Pancreas (tissue), 10 donors: Measurements from ENCODE around the gene TMEM201. TPM values are rescaled to one million over a fixed set of nuclear protein-coding genes. Genes with fewer than 3 reads are reported as not detected.

Source experiments
- ATAC-seq, 4 donors: fragments of 200-7000 bp; cut with Tn5 transposase; one replicate each; pipeline versions ENCODE4 v1.8.0 to v1.9.1; 2020; ENCODE audit warnings: mild to moderate bottlenecking in 4 of 4, moderate library complexity in 4 of 4
- DNase-seq, 6 donors: peaks; one replicate each; pipeline ENCODE4 v3.0.0-alpha.2; 2020
- FAIRE-seq: peaks from 2 replicates; lab custom pipeline; 2012; peaks lifted over from hg19 to GRCh38; lab: Jason Lieb, UNC
- H3K27ac ChIP-seq, 4 donors: fragments of 200-600 bp; sonication (generic); 1 replicate in 3 of 4; 2 replicates in 1 of 4; pipeline versions ENCODE4 v1.5.0 to v1.8.0; 2020
- H3K27me3 ChIP-seq, 4 donors: fragments of 200-600 bp; one replicate each; pipeline ENCODE4 v1.8.0; 2021
- H3K36me3 ChIP-seq, 3 donors: fragments of 200-600 bp; sonication (generic) in 1 of 3; one replicate each; pipeline versions ENCODE4 v1.5.0 to v1.8.0; 2020 to 2021
- H3K4me1 ChIP-seq, 3 donors: fragments of 200-600 bp; one replicate each; pipeline ENCODE4 v1.8.0; 2021
- H3K4me3 ChIP-seq, 4 donors: fragments of 200-600 bp; sonication (generic) in 2 of 4; one replicate each; pipeline versions ENCODE4 v1.5.0 to v1.8.0; 2020 to 2021
- H3K9me3 ChIP-seq, 4 donors: fragments of 200-600 bp; one replicate each; pipeline ENCODE4 v1.8.0; 2021
- WGBS, 2 donors: extraction: QIAGEN DNeasy Blood & Tissue Kit; methylation state at CpG; one replicate each; pipeline ENCODE4 v1.1.7; 2013; 5-methylcytosine and 5-hydroxymethylcytosine counted together
- intact Hi-C, 3 donors: fragments of 100-400 bp; cut with DNase I; formaldehyde crosslinking; loops; one replicate each; pipeline versions ENCODE4 v1.11.1 to v1.14.2; 2022
- polyA plus RNA-seq, 2 donors: library from polyadenylated mRNA; stranded (reverse); fragments of 200-250 nt; gene quantifications; one replicate each; pipeline ENCODE4 v1.2.3, GENCODE V29; 2013
- total RNA-seq, 6 donors: library from RNA; stranded (reverse); fragmentation: NEBNext Ultra II Directional in 4 of 6; extraction: Animal tissue kit (Norgen Biotek cat#: 25700) in 4 of 6; gene quantifications; one replicate each; pipeline versions ENCODE4 v1.2.1 to v1.2.4, GENCODE V29; 2021 to 2023
- TF ChIP-seq, protein P1 (sequence below), 4 donors: fragments of 200-600 bp; sonication (generic) in 3 of 4; IDR thresholded peaks; one replicate each; pipeline versions ENCODE4 v1.5.0 to v1.8.0; 2021; ENCODE audit warnings: antibody characterized with exemption in 4 of 4
- donor health status: healthy with polysubstance abuse.
- donor health status: DM: no; HTN: no; CAD: no; lungs with moderate emphysema.
- donor health status: DM: no; HTN: no; CAD: no.
- donor health status: control.
- donor health status: control.
- donor health status: Bipolar disorder and iron deficiency.
- donor health status: DM: yes; HTN: yes; CAD: no.
- donor health status: DM: no; HTN: no; CAD: no.
- donor health status: DM: no; HTN: no; CAD: no.
- donor health status: DM: yes; HTN: yes; CAD: no.

Gene TMEM201
- total and polyA plus RNA-seq, 8 donors = 2.9 to 7.2 (median 6.2) TPM

DNA sequence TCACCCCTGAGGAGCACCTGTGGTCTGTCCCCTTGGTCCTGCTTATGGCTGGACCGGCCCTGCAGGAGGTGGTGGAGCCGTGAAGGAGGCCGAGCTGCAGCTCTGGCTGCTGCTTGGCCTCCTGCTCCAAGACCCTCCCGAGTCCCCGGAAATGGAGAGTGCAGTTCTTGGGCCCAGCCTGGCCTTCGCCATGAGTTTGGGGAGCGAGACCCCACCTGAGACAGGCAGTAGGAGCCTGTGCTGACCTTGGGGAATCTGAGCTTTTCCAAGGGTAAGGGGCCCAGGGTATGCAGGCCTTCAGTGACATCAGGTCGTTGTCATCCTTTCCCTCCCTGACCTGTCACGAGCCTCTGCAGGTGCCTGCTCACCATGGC lies 14.1 kb downstream of the TMEM201 start:
- no peaks in the 10 kb centered on the region for H3K9me3 ChIP-seq
- no peak overlapping the region for H3K27ac ChIP-seq
- DNase-seq = peak in 1 of 6 donors; percentile 52
- intact Hi-C loops = no loop called here
- ATAC-seq = no peak
- H3K27me3 ChIP-seq = no peaks in the 10 kb centered on the region
- 94 to 98% methylated on average over 9 of the region's 9 CpGs for WGBS, 2 donors
- TF ChIP-seq, protein P1, sequence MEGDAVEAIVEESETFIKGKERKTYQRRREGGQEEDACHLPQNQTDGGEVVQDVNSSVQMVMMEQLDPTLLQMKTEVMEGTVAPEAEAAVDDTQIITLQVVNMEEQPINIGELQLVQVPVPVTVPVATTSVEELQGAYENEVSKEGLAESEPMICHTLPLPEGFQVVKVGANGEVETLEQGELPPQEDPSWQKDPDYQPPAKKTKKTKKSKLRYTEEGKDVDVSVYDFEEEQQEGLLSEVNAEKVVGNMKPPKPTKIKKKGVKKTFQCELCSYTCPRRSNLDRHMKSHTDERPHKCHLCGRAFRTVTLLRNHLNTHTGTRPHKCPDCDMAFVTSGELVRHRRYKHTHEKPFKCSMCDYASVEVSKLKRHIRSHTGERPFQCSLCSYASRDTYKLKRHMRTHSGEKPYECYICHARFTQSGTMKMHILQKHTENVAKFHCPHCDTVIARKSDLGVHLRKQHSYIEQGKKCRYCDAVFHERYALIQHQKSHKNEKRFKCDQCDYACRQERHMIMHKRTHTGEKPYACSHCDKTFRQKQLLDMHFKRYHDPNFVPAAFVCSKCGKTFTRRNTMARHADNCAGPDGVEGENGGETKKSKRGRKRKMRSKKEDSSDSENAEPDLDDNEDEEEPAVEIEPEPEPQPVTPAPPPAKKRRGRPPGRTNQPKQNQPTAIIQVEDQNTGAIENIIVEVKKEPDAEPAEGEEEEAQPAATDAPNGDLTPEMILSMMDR (IDR thresholded peaks at IDR 0.05) = no peak
- peaks cover 0 to 20% (median 9%) of the 10 kb centered on the region in 3 donors for H3K36me3 ChIP-seq
- FAIRE-seq = no peak
- no peaks in the 10 kb centered on the region for H3K4me1 ChIP-seq
- H3K4me3 ChIP-seq = no peak overlapping the region

GRCh38 chr1:9603307-9603706 lies 14.6 kb downstream of the TMEM201 start:
- ATAC-seq (no peak), DNase-seq (peak in 1 of 6 donors; percentile 55), FAIRE-seq (no peak)
- intact Hi-C loops = no loop called here
- whole genome bisulfite sequencing, 2 donors = 91% methylated on average over 14 of the region's 14 CpGs
- Histone ChIP-seq H3K9me3 (no peaks in the 10 kb centered on the region), H3K4me3 (no peak overlapping the region), H3K36me3 (peaks cover 0 to 20% (median 9%) of the 10 kb centered on the region in 3 donors), H3K27me3 (no peaks in the 10 kb centered on the region), H3K4me1 (no peaks in the 10 kb centered on the region), H3K27ac (no peak overlapping the region)
- TF ChIP-seq, protein P1 (IDR thresholded peaks at IDR 0.05) = no peak

DNA sequence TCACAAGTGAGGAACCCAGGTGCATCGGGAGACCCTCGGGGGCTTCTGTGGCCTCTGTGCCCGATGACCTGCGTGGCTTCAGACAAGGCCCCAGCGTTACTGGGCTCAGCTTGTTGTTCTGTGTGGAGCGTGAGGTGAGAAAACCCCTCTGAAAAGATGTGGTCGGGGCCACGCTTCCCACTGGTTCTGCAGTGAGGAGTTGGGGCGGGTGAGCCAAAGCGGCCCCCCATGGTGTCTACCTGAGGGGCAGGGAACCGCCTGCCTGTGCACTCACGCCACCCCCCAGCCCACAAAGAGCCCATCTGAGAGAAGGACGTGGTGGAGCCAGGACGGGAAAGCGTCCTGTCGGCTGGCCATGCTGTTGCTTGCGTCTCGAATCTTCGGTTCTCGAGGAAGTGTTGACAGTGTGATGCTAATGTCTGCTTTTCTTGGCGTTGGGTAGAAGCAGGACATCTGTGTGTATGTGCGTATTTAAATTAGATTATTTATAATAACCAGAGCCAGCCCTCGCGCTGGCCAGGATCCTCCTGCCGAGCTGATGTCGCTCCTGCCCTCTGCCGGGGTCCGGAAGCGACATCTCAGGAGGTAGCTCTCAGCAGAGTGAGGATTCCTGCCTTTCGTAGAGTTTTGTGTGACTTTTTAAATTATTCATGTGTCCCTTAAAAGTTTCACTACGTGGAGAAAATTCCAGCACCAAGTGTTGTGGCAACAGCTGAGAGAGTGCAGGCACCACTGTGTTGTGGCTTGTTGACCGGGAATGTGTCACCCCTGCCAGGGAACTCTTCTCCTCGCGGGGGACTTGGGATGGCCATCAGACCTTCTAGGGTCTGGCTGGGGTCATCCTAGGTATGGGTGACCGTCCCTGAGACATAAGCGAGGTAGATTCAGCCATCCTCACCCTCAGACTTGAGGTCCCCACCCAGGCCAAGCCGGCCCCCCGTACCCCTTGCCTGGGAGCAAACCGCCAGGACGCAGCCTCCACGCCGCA lies 15.3 kb downstream of the TMEM201 start:
- FAIRE-seq = no peak
- H3K27me3 ChIP-seq = no peaks in the 10 kb centered on the region
- WGBS, 2 donors = 91 to 92% methylated on average over 42 of the region's 42 CpGs
- H3K4me3 ChIP-seq = no peak overlapping the region
- intact Hi-C loops = no loop called here
- DNase-seq = peak in 1 of 6 donors; percentile 38
- TF ChIP-seq, protein P1 (IDR thresholded peaks at IDR 0.05) = no peak
- ATAC-seq = no peak
- H3K27ac ChIP-seq = no peak overlapping the region
- no peaks in the 10 kb centered on the region for H3K9me3 ChIP-seq
- peaks cover 0 to 20% (median 9%) of the 10 kb centered on the region in 3 donors for H3K36me3 ChIP-seq
- H3K4me1 ChIP-seq = no peaks in the 10 kb centered on the region

GRCh38 chr1:9604836-9605235 lies 16.1 kb downstream of the TMEM201 start:
- WGBS, 2 donors = 89 to 90% methylated on average over 15 of the region's 15 CpGs
- DNase-seq (no peak), FAIRE-seq (no peak), ATAC-seq (no peak)
- Histone ChIP-seq H3K36me3 (peaks cover 0 to 20% (median 9%) of the 10 kb centered on the region in 3 donors), H3K27me3 (no peaks in the 10 kb centered on the region), H3K27ac (no peak overlapping the region), H3K9me3 (no peaks in the 10 kb centered on the region), H3K4me1 (no peaks in the 10 kb centered on the region), H3K4me3 (no peak overlapping the region)
- TF ChIP-seq, protein P1 (IDR thresholded peaks at IDR 0.05) = no peak
- intact Hi-C loops = no loop called here
